GM19035 (cell line): Measurements from ENCODE around the gene MC1R.
"Not testable (repeated sequence)": the region's sequence is repeated elsewhere in the genome, so short reads cannot be mapped to it uniquely, and the experiment has no call there.

Source experiments
- ATAC-seq: cut with Tn5 transposase; IDR thresholded peaks from one replicate; pipeline ENCODE4 v1.9.1; 2021; ENCODE audit not compliant: unreplicated experiment

MC1R gene

DNA sequence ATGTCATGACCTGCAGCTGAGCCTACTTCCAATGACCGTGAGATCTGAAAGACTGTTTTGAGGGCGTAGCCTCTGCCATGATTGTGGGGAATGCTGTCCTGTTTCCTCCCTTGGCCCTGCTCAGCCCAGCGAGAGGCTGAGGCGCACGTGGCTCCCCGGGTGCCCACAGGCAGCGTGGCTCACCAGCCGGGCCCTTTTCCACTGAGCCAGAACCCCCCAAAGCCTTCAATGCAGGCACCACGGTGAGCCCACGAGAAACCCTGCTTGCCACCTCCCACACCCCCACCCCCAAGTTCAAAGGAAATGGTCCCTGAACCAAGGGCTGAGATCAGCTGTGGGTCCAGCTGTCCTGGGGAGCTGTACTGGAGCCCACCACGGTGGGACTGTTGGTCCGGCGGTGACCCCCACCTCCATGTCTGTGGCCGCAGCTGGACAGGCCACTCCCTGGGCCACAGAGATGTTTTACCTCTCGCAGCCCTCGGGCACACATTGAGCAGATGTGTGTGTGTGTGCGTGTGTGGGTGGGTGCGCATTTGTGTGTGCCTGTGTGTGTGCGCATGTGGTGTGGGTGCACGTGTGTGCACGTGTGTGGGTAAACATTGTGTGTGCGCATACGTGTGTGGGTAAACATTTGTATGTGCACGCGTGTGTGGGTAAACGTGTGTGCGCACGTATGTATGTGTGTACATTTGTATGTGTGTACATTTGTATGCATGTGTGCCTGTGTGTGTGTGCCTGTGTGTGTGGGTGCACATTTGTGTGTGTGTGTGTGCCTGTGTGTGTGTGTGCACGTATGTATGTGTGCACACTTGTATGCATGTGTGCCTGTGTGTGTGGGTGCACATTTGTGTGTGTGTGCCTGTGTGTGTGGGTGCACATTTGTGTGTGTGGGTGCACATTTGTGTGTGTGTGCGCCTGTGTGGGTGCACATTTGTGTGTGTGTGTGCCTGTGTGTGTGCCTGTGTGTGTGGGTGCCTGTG lies 5.0 kb upstream of the MC1R start:
- no peak for ATAC-seq

- ATAC-seq, result not testable (repeated sequence)
These were observed 3.9 kb upstream of the MC1R start for GRCh38 chr16:89914642-89915285.

DNA sequence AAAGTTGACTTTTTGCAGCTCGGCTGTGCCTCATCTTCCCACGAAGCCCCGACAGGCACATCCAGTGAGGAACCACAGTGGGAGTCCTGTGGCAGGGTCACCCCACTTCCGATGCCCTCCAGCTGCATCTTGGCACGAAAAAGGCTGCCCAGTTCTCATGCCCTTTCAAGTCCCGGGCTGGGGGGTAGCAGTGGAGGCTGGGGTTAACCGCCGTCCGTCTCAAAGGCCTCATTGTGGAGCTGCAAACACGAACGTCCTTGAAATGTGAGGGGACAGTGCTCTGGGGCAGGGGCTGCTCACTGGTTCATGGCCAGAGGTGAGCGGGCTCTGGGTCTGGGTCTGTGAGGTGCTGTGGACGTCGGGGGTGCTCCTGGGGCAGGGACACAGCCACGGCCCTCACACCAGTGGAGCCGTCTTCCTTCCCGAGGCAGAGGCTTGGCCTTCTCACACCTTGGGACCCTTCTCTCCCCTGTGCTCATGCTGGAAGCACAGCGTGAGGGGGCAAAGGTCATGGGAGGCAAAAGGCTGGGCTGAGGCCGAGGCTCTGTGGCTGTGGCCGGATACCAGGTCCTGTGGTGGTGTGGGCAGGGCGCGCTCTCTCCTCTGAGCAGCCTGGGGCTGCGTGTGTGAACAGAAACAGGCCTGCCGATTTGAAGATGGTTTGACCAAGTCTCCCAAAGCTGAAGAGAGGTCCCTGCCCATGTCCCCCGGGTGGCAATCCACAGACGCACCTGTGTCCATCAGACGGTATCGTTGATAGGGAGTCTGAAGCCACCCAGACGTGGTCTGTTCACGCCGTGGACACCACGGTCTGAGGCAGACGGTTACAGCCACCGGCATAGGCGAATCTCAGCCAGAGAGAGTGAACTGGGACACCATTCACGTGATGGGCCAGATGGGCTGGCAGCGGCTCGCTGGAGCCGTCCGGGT lies 3.1 kb upstream of the MC1R start:
- no peak for ATAC-seq

GRCh38 chr16:89917773-89918452 lies 749 bp upstream of the MC1R start:
- ATAC-seq, result peak; percentile 75

DNA sequence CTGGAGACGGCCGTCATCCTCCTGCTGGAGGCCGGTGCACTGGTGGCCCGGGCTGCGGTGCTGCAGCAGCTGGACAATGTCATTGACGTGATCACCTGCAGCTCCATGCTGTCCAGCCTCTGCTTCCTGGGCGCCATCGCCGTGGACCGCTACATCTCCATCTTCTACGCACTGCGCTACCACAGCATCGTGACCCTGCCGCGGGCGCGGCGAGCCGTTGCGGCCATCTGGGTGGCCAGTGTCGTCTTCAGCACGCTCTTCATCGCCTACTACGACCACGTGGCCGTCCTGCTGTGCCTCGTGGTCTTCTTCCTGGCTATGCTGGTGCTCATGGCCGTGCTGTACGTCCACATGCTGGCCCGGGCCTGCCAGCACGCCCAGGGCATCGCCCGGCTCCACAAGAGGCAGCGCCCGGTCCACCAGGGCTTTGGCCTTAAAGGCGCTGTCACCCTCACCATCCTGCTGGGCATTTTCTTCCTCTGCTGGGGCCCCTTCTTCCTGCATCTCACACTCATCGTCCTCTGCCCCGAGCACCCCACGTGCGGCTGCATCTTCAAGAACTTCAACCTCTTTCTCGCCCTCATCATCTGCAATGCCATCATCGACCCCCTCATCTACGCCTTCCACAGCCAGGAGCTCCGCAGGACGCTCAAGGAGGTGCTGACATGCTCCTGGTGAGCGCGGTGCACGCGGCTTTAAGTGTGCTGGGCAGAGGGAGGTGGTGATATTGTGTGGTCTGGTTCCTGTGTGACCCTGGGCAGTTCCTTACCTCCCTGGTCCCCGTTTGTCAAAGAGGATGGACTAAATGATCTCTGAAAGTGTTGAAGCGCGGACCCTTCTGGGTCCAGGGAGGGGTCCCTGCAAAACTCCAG lies 1.1 kb downstream of the MC1R start:
- ATAC-seq, result no peak

DNA sequence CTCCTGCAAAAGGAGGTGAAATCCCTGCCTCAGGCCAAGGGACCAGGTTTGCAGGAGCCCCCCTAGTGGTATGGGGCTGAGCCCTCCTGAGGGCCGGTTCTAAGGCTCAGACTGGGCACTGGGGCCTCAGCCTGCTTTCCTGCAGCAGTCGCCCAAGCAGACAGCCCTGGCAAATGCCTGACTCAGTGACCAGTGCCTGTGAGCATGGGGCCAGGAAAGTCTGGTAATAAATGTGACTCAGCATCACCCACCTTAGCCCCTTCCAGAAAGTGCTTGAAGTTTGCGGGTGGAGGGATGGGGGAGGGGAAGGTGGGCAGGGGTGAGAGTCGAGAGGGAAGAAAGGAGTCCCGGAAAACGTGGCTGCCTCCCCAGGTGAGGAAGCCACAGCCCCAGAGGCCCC lies 2.1 kb downstream of the MC1R start:
- ATAC-seq, result no peak

DNA sequence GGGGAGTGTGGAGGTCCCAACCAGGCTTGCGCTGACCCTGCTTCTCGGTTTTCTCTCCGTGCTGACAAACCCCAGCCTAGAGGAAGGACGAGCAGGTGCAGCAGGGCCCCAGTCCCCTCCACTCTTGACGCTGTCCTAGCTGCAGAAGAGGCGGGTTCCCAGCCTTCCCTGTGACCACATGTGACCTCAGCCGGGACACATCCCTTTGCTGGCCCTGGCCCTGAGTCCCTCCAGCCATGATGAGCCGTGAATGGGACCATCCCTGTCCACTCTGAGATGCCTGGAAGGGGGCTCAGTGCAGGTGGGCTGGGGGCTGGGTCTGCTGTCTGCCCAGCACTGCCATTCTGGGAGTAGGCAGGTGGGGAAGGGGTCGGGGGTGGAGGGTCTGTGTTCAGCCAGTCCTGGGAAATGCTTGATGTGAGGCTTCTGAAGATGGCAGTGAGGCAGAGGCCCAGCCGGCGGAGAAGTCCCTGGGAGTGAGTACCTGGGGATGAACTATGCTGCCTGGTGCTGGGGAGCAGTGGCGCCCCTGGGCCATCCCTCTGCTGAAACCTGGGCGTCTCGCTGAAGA lies 2.6 kb downstream of the MC1R start:
- no peak for ATAC-seq

- no peak for ATAC-seq
These were observed 3.2 kb downstream of the MC1R start for GRCh38 chr16:89921702-89922476.

- no peak for ATAC-seq
These were observed 3.8 kb downstream of the MC1R start for GRCh38 chr16:89922477-89922883.

- ATAC-seq, result peak; percentile 40
These were observed 4.4 kb downstream of the MC1R start, which contains the start of gene TUBB3 for GRCh38 chr16:89922884-89923639. TUBB3 (plus strand) TSS chr16:89923342; CDS start chr16:89923402, 60 bp downstream.

DNA sequence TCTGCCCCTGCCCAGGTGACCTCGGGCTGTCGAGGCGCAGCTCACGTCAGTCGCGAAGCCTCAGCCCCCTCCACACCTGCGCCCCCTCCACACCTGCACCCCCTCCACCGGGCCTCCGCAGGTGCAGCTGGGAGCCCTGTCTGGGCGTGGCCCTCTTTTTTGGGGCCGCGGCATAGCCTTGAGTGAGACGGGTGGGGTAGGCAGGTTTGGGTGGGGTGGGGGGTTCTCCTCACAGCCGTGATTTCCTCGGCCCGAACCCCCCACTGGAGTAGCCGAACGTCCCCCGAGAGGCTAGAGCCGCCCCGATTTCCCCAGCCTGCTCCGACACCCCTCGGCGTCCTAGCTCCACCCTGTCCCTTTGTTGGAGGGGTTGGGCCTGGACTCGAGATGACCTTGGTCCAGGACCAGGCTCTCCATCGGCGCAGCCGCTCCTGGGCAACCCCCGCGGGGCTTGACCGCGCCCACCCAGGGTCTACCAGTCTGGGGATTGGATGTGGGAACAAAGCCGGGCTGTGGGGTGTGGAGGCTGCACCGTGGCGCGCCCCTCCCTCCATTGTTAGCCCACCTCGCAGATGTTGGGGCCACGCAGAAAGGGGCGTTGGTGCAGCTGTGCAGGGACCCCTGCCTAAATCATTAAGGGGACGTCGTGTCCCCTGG lies 5.1 kb downstream of the MC1R start:
- no peak for ATAC-seq

GRCh38 chr16:89924297-89924924 lies 5.7 kb downstream of the MC1R start:
- ATAC-seq, result no peak

DNA sequence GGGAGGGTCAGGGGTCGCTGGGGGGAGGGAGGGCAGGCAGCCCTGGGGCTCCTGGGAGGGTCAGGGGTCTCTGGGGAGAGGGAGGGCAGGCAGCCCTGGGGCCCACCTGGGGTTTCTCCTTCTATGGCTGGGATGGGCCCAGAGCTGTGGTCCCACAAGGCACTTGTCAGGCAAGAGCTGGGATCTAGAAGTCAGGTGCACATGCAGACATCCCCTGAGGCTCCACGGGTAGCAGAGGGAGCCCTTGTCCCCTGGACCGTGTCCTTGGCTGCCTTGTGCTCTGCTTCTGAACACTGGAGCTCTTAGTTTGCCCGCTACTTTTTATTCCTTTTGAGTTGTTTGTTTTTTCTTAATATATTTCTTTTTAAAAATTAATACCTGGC lies 6.3 kb downstream of the MC1R start:
- ATAC-seq, result no peak

GRCh38 chr16:89925596-89926079 lies 7.0 kb downstream of the MC1R start:
- ATAC-seq, result no peak

DNA sequence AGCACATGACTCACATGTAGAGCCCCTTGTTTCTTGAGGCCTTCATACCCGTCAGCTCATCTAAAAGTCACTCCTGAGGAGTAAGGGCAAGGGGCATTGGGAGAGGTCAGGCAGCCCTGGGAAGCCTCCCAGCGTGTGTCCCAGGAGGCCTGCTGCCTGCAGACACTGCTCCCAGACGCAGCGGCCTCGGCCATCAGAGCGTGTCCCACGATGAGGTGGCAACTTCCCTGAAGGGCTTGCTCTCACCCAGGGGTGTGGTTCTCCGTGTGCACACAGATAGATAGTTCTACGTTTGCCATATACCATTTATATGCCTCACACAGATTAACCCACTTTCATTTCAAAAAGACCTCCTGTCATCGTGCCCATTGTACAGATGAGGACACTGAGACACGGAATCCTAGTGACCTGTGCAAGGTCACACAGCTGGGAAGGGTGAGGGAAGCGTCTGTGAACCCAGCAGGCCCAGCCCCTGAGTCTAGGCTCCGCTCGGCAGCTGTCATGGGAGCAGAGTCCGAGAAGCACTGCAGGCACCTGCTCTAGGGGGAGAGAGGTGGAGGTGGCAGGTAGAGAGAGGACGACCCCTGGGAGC lies 12.7 kb downstream of the MC1R start:
- ATAC-seq, result no peak

GRCh38 chr16:89931964-89932363 lies 13.3 kb downstream of the MC1R start:
- no peak for ATAC-seq
